ENCODE results near the gene CKAP2L. TPM values are rescaled to one million over a fixed set of nuclear protein-coding genes. Genes with fewer than 3 reads are reported as not detected.

The CKAP2L gene
- total and polyA plus RNA-seq, 9 of the 15 experiments (the other 6 are each of a cell fraction or from before 2014, with no cell fraction given) = 10.4 to 21.9 (median 14.2) TPM

DNA sequence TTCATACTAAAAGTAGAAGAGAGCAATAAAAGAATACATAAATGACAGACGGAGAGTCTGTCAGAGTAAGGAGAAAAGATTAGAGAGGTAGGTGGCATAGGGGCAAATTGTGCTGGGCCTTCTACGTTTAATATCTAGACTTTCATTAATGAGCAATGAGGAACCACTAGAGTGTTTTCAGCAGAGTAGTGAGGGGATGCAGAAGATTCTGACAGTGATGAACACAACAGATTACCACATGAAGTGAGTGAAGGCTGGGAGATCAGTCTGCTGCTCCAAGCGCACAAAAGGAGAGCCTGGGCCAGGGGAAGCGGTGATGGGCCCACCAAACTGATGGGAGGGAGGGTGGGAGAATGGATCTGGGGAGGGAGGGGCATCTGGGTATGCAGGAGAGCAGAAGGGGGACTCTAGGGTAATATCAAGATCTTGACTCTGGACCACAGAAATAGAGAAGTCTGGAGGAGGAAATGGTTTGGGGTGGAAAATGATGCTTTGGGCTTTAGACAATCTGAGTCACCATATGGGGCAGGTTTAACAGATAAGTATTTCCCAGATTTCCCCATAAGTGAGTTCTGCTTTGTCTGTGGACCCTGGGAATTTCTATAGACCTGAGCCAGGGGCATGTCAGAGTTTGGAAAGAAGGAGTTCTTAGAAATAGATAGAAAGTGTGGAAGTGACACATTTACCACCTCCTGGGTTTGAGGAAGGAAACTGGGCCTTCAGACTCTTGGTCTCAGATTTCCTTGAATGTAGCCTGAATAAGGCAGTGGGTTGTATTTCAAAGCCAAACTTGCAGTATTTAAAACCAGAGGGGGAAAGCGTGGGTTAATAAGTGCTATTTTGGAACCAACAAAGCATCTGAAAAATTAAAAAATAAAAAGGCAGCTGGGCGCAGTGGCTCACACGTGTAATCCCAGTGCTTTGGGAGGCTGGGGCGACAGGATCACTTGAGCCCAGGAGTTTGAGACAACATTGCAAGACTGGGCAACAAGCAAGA is 34.9 kb upstream of the CKAP2L start (continued):
- TF ChIP-seq, protein P1, sequence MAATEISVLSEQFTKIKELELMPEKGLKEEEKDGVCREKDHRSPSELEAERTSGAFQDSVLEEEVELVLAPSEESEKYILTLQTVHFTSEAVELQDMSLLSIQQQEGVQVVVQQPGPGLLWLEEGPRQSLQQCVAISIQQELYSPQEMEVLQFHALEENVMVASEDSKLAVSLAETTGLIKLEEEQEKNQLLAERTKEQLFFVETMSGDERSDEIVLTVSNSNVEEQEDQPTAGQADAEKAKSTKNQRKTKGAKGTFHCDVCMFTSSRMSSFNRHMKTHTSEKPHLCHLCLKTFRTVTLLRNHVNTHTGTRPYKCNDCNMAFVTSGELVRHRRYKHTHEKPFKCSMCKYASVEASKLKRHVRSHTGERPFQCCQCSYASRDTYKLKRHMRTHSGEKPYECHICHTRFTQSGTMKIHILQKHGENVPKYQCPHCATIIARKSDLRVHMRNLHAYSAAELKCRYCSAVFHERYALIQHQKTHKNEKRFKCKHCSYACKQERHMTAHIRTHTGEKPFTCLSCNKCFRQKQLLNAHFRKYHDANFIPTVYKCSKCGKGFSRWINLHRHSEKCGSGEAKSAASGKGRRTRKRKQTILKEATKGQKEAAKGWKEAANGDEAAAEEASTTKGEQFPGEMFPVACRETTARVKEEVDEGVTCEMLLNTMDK (IDR thresholded peaks at IDR 0.05; ENCODE audit: borderline replicate concordance, insufficient read depth, low read depth, low read length, poor library complexity, severe bottlenecking) = no peak
- TF ChIP-seq ZFP36 (IDR thresholded peaks at IDR 0.05; ENCODE audit: low read depth, low read length, partially characterized antibody) (no peak), TARDBP (IDR thresholded peaks at IDR 0.05) (no peak), SPI1 (IDR thresholded peaks at IDR 0.05; ENCODE audit: borderline replicate concordance, low read depth, low read length) (peak; percentile 67; the same call in 1 of the 2 replicates), MTF1 (CRISPR knock-in tag; IDR thresholded peaks at IDR 0.05; ENCODE audit: borderline replicate concordance) (no peak), ARID1B (IDR thresholded peaks at IDR 0.05) (peak; percentile 62), SMARCE1 (IDR thresholded peaks at IDR 0.05) (peak; percentile 28; the same call in 1 of the 2 replicates), ZNF239 (CRISPR knock-in tag; IDR thresholded peaks at IDR 0.05) (no peak), RCOR1 (IDR thresholded peaks at IDR 0.05; ENCODE audit: borderline replicate concordance in 1 of 2, low read depth in 2 of 2, low read length in 2 of 2) (peak in 1 of 2 experiments; percentile 90; a peak in 2 of 4 replicates), NFRKB (IDR thresholded peaks at IDR 0.05; ENCODE audit: low read depth) (no peak), ZNF217 (CRISPR knock-in tag; IDR thresholded peaks at IDR 0.05) (no peak), WHSC1 (IDR thresholded peaks at IDR 0.05; ENCODE audit: low read length) (no peak), ZEB2 (IDR thresholded peaks at IDR 0.05) (no peak), ZNF232 (CRISPR knock-in tag; IDR thresholded peaks at IDR 0.05) (no peak), CHD1 (IDR thresholded peaks at IDR 0.05; ENCODE audit: low read length) (no peak), MECOM (CRISPR knock-in tag; IDR thresholded peaks at IDR 0.05) (no peak), ZNF695 (CRISPR knock-in tag; IDR thresholded peaks at IDR 0.05) (no peak), MTA2 (IDR thresholded peaks at IDR 0.05; ENCODE audit: low read depth) (0 out of 2 replicates have a peak, but pooled peaks have one; percentile 23)
- TF ChIP-seq, protein P2, sequence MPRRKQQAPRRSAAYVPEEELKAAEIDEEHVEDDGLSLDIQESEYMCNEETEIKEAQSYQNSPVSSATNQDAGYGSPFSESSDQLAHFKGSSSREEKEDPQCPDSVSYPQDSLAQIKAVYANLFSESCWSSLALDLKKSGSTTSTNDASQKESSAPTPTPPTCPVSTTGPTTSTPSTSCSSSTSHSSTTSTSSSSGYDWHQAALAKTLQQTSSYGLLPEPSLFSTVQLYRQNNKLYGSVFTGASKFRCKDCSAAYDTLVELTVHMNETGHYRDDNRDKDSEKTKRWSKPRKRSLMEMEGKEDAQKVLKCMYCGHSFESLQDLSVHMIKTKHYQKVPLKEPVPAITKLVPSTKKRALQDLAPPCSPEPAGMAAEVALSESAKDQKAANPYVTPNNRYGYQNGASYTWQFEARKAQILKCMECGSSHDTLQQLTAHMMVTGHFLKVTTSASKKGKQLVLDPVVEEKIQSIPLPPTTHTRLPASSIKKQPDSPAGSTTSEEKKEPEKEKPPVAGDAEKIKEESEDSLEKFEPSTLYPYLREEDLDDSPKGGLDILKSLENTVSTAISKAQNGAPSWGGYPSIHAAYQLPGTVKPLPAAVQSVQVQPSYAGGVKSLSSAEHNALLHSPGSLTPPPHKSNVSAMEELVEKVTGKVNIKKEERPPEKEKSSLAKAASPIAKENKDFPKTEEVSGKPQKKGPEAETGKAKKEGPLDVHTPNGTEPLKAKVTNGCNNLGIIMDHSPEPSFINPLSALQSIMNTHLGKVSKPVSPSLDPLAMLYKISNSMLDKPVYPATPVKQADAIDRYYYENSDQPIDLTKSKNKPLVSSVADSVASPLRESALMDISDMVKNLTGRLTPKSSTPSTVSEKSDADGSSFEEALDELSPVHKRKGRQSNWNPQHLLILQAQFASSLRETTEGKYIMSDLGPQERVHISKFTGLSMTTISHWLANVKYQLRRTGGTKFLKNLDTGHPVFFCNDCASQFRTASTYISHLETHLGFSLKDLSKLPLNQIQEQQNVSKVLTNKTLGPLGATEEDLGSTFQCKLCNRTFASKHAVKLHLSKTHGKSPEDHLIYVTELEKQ (CRISPR knock-in tag; IDR thresholded peaks at IDR 0.05) = no peak
- TF ChIP-seq, protein P3, sequence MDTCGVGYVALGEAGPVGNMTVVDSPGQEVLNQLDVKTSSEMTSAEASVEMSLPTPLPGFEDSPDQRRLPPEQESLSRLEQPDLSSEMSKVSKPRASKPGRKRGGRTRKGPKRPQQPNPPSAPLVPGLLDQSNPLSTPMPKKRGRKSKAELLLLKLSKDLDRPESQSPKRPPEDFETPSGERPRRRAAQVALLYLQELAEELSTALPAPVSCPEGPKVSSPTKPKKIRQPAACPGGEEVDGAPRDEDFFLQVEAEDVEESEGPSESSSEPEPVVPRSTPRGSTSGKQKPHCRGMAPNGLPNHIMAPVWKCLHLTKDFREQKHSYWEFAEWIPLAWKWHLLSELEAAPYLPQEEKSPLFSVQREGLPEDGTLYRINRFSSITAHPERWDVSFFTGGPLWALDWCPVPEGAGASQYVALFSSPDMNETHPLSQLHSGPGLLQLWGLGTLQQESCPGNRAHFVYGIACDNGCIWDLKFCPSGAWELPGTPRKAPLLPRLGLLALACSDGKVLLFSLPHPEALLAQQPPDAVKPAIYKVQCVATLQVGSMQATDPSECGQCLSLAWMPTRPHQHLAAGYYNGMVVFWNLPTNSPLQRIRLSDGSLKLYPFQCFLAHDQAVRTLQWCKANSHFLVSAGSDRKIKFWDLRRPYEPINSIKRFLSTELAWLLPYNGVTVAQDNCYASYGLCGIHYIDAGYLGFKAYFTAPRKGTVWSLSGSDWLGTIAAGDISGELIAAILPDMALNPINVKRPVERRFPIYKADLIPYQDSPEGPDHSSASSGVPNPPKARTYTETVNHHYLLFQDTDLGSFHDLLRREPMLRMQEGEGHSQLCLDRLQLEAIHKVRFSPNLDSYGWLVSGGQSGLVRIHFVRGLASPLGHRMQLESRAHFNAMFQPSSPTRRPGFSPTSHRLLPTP (IDR thresholded peaks at IDR 0.05; ENCODE audit: borderline replicate concordance, extremely low read depth, insufficient read length) = no peak
